Measurements from ENCODE around the gene SOWAHA.
"Not testable (repeated sequence)": the region's sequence is repeated elsewhere in the genome, so short reads cannot be mapped to it uniquely, and the experiment has no call there.

The SOWAHA gene

GRCh38 chr5:132778129-132778528, 35.0 kb upstream of the SOWAHA start:
- no peak for DNase-seq

- DNase-seq, result no peak
Measured at GRCh38 chr5:132778856-132779255, 34.2 kb upstream of the SOWAHA start.

GRCh38 chr5:132779961-132780360, 33.1 kb upstream of the SOWAHA start:
- DNase-seq, result no peak

- no peak for DNase-seq
Measured at GRCh38 chr5:132780577-132780976, 32.5 kb upstream of the SOWAHA start.

- DNase-seq, result no peak
Measured at GRCh38 chr5:132781029-132781428, 32.1 kb upstream of the SOWAHA start.

GRCh38 chr5:132782101-132782500, 31.0 kb upstream of the SOWAHA start:
- no peak for DNase-seq

- no peak for DNase-seq
Measured at GRCh38 chr5:132785365-132785764, 27.7 kb upstream of the SOWAHA start.

GRCh38 chr5:132785864-132786263, 27.2 kb upstream of the SOWAHA start:
- DNase-seq, result no peak

GRCh38 chr5:132787076-132787475, 26.0 kb upstream of the SOWAHA start:
- DNase-seq, result no peak

GRCh38 chr5:132788508-132788907, 24.6 kb upstream of the SOWAHA start:
- no peak for DNase-seq

GRCh38 chr5:132788990-132789886, 23.9 kb upstream of the SOWAHA start:
- no peak for DNase-seq

- DNase-seq, result no peak
Measured at GRCh38 chr5:132790201-132790865, 22.8 kb upstream of the SOWAHA start.

- no peak for DNase-seq
Measured at GRCh38 chr5:132791026-132791425, 22.1 kb upstream of the SOWAHA start.

GRCh38 chr5:132797651-132798050, 15.5 kb upstream of the SOWAHA start:
- DNase-seq, result no peak

GRCh38 chr5:132799392-132799791, 13.7 kb upstream of the SOWAHA start:
- DNase-seq, result no peak

- no peak for DNase-seq
Measured at GRCh38 chr5:132800545-132800944, 12.6 kb upstream of the SOWAHA start.

GRCh38 chr5:132802044-132802684, 10.9 kb upstream of the SOWAHA start:
- no peak for DNase-seq

GRCh38 chr5:132802685-132803066, 10.4 kb upstream of the SOWAHA start:
- not testable (repeated sequence) for DNase-seq

- not testable (repeated sequence) for DNase-seq
Measured at GRCh38 chr5:132804219-132804618, 8.9 kb upstream of the SOWAHA start.

GRCh38 chr5:132805872-132806271, 7.2 kb upstream of the SOWAHA start:
- not testable (repeated sequence) for DNase-seq

- DNase-seq, result not testable (repeated sequence)
Measured at GRCh38 chr5:132806804-132807162, 6.3 kb upstream of the SOWAHA start.

- no peak for DNase-seq
Measured at GRCh38 chr5:132807163-132807838, 5.8 kb upstream of the SOWAHA start.

- DNase-seq, result no peak
Measured at GRCh38 chr5:132808448-132808847, 4.7 kb upstream of the SOWAHA start.
